Neutrophil (primary cell): ENCODE results near the gene SETD5.
A peak's percentile ranks its signal among the peaks of the same experiment; 100 is the strongest.

Source experiments
- H3K27ac ChIP-seq: fragments of 200-600 bp; sonication (generic); 2 replicates; pipeline ENCODE4 v1.5.1; 2016; ENCODE audit warnings: mild to moderate bottlenecking, moderate library complexity
- H3K27me3 ChIP-seq: fragments of 200-600 bp; sonication (generic); 2 replicates; pipeline ENCODE4 v1.6.0; 2016; ENCODE audit warnings: mild to moderate bottlenecking
- H3K36me3 ChIP-seq: fragments of 200-600 bp; sonication (generic); 2 replicates; pipeline ENCODE4 v1.5.1; 2017
- H3K4me1 ChIP-seq, 2 experiments: fragments of 200-600 bp in 1 of 2; sonication (generic) in 1 of 2; 1 replicate in 1 of 2; 2 replicates in 1 of 2; pipeline versions ENCODE4 v1.5.1 to v1.6.1; 2013 to 2016; ENCODE audit warnings: low read depth in 1 of 2, low read length in 1 of 2, mild to moderate bottlenecking in 1 of 2, moderate library complexity in 1 of 2; ENCODE audit not compliant: control insufficient read depth in 1 of 2, insufficient read depth in 1 of 2
- H3K4me3 ChIP-seq, 2 experiments: fragments of 200-600 bp in 1 of 2; sonication (generic) in 1 of 2; 1 replicate in 1 of 2; 2 replicates in 1 of 2; pipeline ENCODE4 v1.5.1; 2013 to 2016; ENCODE audit warnings: low read depth in 1 of 2, low read length in 1 of 2, mild to moderate bottlenecking in 1 of 2, moderate library complexity in 1 of 2
- H3K9me3 ChIP-seq: fragments of 200-600 bp; sonication (generic); 2 replicates; pipeline ENCODE4 v1.5.1; 2016
- CTCF ChIP-seq: fragments of 200-600 bp; sonication (generic); IDR thresholded peaks from 2 replicates; pipeline ENCODE4 v1.5.1; 2016; ENCODE audit warnings: antibody characterized with exemption

The SETD5 gene

GRCh38 chr3:9379327-9379726, 18.1 kb upstream of the SETD5 start:
- H3K4me3 ChIP-seq = no peak overlapping the region
- H3K27me3 ChIP-seq = no peaks in the 10 kb centered on the region
- H3K27ac ChIP-seq = no peak overlapping the region
- H3K4me1 ChIP-seq = peaks cover 2 to 5% of the 10 kb centered on the region in 2 experiments
- H3K9me3 ChIP-seq = no peaks in the 10 kb centered on the region
- TF ChIP-seq CTCF = no peak
- peaks cover 37% of the 10 kb centered on the region for H3K36me3 ChIP-seq

GRCh38 chr3:9380014-9380413, 17.4 kb upstream of the SETD5 start:
- H3K9me3 ChIP-seq = no peaks in the 10 kb centered on the region
- peaks cover 8 to 12% of the 10 kb centered on the region in 2 experiments for H3K4me1 ChIP-seq
- TF ChIP-seq CTCF = no peak
- H3K27ac ChIP-seq = peak overlapping the region; percentile 26
- no peak overlapping the region for H3K4me3 ChIP-seq
- peaks cover 30% of the 10 kb centered on the region for H3K36me3 ChIP-seq
- no peaks in the 10 kb centered on the region for H3K27me3 ChIP-seq

- H3K4me1 ChIP-seq = peaks cover 18 to 36% of the 10 kb centered on the region in 2 experiments
- no peaks in the 10 kb centered on the region for H3K9me3 ChIP-seq
- TF ChIP-seq CTCF = no peak
- H3K4me3 ChIP-seq = no peak overlapping the region
- peak overlapping the region; percentile 79 for H3K27ac ChIP-seq
- no peaks in the 10 kb centered on the region for H3K27me3 ChIP-seq
- peaks cover 22% of the 10 kb centered on the region for H3K36me3 ChIP-seq
These were observed 13.1 kb upstream of the SETD5 start for GRCh38 chr3:9384141-9384828.

GRCh38 chr3:9385187-9386077, 12.0 kb upstream of the SETD5 start:
- no peak for TF ChIP-seq CTCF
- H3K4me3 ChIP-seq = no peak overlapping the region
- H3K9me3 ChIP-seq = no peaks in the 10 kb centered on the region
- peak overlapping the region; percentile 79 for H3K27ac ChIP-seq
- no peaks in the 10 kb centered on the region for H3K27me3 ChIP-seq
- H3K4me1 ChIP-seq = peaks cover 21 to 41% of the 10 kb centered on the region in 2 experiments
- H3K36me3 ChIP-seq = peaks cover 29% of the 10 kb centered on the region

- Histone ChIP-seq H3K4me1 (peaks cover 28 to 47% of the 10 kb centered on the region in 2 experiments), H3K4me3 (no peak overlapping the region), H3K27me3 (no peaks in the 10 kb centered on the region), H3K36me3 (peaks cover 35% of the 10 kb centered on the region), H3K27ac (peak overlapping the region; percentile 79), H3K9me3 (no peaks in the 10 kb centered on the region)
- no peak for TF ChIP-seq CTCF
These were observed 11.3 kb upstream of the SETD5 start for GRCh38 chr3:9386078-9386459.
